HFFc6 (cell line): Measurements from ENCODE around the gene OGFOD3. TPM values are rescaled to one million over a fixed set of nuclear protein-coding genes. Genes with fewer than 3 reads are reported as not detected.

Source experiments
- DNase-seq: peaks from one replicate; pipeline ENCODE4 v3.0.0-alpha.2; 2018
- H3K27ac Mint-ChIP-seq: 2 replicates; pipeline ENCODE4 v1.8.0; 2020; ENCODE audit warnings: mild to moderate bottlenecking, mixed read lengths
- H3K27me3 Mint-ChIP-seq: 2 replicates; pipeline ENCODE4 v1.8.0; 2021; ENCODE audit warnings: mild to moderate bottlenecking, moderate library complexity, mixed read lengths; ENCODE audit not compliant: insufficient read depth
- H3K36me3 Mint-ChIP-seq: 2 replicates; pipeline ENCODE4 v1.8.0; 2021; ENCODE audit warnings: low read depth, mixed read lengths
- H3K4me1 Mint-ChIP-seq: 2 replicates; pipeline ENCODE4 v1.8.0; 2020; ENCODE audit warnings: low read depth, mixed read lengths
- H3K4me3 Mint-ChIP-seq: 2 replicates; pipeline ENCODE4 v1.8.0; 2020; ENCODE audit warnings: mild to moderate bottlenecking, moderate library complexity, mixed read lengths
- H3K9me3 Mint-ChIP-seq: 2 replicates; pipeline ENCODE4 v1.8.0; 2020; ENCODE audit warnings: mild to moderate bottlenecking, mixed read lengths
- total RNA-seq, 6 experiments: library from RNA; stranded (reverse); fragmentation: NEBNext Ultra II Directional; extraction: Animal tissue kit (Norgen Biotek cat#: 25700); gene quantifications; 2 replicates in 1 of 6; 3 replicates in 5 of 6; pipeline ENCODE4 v1.2.3, GENCODE V29; 2021
- TF ChIP-seq, protein P1 (sequence below): fragments of 200-600 bp; sonication (generic); IDR thresholded peaks from 2 replicates; pipeline ENCODE4 v1.5.0; 2021; ENCODE audit warnings: antibody characterized with exemption, mild to moderate bottlenecking

Gene OGFOD3
- total RNA-seq, 6 experiments from 2014 or later: 26.5 to 31.2 (median 27.9) TPM

DNA sequence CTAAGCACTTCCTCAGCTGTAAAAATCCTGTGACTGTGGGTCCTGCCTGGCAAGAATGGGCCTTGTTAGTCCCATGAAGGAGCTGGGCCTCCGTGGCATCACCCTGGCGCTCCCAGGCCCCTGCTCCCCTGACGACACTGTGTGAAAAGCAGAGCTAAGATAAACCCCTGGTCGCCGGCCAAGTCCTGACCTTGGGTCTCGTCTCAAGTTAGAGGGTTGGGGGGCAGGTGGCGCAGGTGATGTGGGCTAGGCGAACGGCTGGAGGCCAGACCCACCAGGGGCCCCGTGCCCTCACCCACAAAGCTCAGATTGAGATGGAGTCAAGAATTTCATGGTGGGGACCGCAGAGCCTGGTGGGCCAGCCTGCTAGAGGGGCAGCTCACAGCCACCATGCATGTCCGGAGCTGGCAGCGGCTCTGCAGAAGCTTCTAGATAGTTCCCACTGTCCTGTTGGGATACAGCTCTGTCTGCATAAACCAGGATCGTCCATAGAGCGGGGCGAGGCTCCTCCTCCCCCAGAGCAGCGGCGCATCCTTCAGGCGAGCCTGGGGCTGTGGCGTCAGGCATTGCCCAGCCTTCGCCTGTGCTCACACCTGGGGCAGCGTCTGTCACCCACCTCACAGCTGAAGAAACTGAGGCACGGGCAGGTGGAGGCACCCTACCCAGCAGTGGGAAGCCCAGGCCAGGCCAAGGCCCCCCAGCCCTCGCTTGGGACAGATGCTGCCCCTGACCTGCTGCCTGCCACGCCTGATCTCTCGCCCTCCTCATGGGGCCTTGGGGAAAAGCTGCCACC lies 20.2 kb upstream of the OGFOD3 start:
- Mint-ChIP-seq H3K9me3 (no peaks in the 10 kb centered on the region), H3K27me3 (no peaks in the 10 kb centered on the region; the same call in 1 of the 2 replicates), H3K36me3 (no peaks in the 10 kb centered on the region; the same call in 1 of the 2 replicates), H3K4me3 (no peak overlapping the region), H3K27ac (no peak overlapping the region), H3K4me1 (peaks cover 6% of the 10 kb centered on the region)
- TF ChIP-seq, protein P1, sequence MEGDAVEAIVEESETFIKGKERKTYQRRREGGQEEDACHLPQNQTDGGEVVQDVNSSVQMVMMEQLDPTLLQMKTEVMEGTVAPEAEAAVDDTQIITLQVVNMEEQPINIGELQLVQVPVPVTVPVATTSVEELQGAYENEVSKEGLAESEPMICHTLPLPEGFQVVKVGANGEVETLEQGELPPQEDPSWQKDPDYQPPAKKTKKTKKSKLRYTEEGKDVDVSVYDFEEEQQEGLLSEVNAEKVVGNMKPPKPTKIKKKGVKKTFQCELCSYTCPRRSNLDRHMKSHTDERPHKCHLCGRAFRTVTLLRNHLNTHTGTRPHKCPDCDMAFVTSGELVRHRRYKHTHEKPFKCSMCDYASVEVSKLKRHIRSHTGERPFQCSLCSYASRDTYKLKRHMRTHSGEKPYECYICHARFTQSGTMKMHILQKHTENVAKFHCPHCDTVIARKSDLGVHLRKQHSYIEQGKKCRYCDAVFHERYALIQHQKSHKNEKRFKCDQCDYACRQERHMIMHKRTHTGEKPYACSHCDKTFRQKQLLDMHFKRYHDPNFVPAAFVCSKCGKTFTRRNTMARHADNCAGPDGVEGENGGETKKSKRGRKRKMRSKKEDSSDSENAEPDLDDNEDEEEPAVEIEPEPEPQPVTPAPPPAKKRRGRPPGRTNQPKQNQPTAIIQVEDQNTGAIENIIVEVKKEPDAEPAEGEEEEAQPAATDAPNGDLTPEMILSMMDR: no peak
- no peak for DNase-seq

DNA sequence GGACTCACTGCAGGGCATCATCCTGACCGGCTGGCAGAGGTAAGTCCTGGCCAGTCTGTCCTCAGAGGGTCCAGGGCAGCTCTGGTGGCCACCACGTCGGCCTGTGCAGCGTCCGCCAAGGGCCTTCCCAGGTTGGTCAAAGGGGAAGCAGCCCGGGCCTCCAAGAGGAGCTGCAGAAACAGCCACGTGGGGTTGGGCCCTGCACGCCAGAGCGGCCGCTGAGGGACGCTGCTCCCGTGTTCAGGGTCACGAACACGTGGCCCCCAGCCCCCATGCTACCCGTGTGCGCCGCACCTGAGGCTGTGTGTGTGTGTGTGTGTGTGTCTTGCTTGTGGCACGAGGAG lies 18.9 kb upstream of the OGFOD3 start:
- no peaks in the 10 kb centered on the region for H3K36me3 Mint-ChIP-seq
- no peaks in the 10 kb centered on the region for H3K9me3 Mint-ChIP-seq
- peaks cover 6% of the 10 kb centered on the region for H3K4me1 Mint-ChIP-seq
- H3K4me3 Mint-ChIP-seq: no peak overlapping the region
- no peaks in the 10 kb centered on the region; the same call in 1 of the 2 replicates for H3K27me3 Mint-ChIP-seq
- TF ChIP-seq, protein P1: no peak
- no peak overlapping the region for H3K27ac Mint-ChIP-seq
- DNase-seq: no peak

DNA sequence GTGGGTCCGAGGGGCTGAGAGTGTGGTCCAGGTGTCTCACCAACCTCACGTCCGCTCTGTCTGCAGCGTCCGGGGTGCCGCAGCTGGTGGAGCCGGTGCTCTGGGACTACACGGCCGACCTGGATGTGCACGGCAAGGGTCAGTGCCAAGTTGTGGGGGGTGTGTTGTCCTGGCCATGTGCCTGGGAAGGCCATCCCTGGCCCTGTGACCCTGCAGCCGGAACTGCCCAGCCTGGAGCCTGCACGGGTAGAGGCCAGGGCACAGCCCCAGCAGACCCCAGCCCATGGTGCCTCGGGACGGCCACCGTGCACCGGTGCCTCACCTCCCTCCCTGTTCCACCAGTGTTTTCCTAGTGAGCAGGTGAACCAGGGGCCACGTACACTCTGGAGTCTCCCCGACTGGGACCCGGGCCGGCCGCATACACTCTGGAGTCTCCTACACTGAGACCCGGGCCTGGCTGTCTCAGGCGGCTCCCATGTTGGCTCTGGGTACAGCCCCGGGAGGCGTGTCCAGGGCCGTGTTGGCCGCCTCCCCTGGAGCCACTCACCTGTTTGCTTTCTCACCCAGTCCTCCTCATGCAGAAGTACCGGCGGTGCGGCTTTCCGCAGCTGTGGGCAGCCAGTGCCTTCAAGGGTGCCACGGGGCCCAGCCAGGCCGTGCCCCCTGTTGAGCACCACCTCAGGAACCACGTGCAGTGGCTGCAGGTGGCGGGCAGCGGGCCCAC lies 18.4 kb upstream of the OGFOD3 start:
- no peak overlapping the region for H3K4me3 Mint-ChIP-seq
- H3K27me3 Mint-ChIP-seq: no peaks in the 10 kb centered on the region; the same call in 1 of the 2 replicates
- TF ChIP-seq, protein P1: no peak
- H3K9me3 Mint-ChIP-seq: no peaks in the 10 kb centered on the region
- no peaks in the 10 kb centered on the region for H3K36me3 Mint-ChIP-seq
- no peak overlapping the region for H3K27ac Mint-ChIP-seq
- peaks cover 6% of the 10 kb centered on the region for H3K4me1 Mint-ChIP-seq
- DNase-seq: no peak

- DNase-seq: no peak
Observed at GRCh38 chr17:82435601-82436583, 17.5 kb upstream of the OGFOD3 start.

More at GRCh38 chr17:82435601-82436583, 17.5 kb upstream of the OGFOD3 start:
- H3K27ac Mint-ChIP-seq: no peak overlapping the region
- H3K9me3 Mint-ChIP-seq: no peaks in the 10 kb centered on the region
- peaks cover 1% of the 10 kb centered on the region; the same call in 1 of the 2 replicates for H3K27me3 Mint-ChIP-seq
- peaks cover 6% of the 10 kb centered on the region for H3K4me1 Mint-ChIP-seq
- H3K36me3 Mint-ChIP-seq: no peaks in the 10 kb centered on the region
- no peak overlapping the region for H3K4me3 Mint-ChIP-seq
- TF ChIP-seq, protein P1: no peak
